Activated CD4-positive, alpha-beta T cell treated with anti-CD3 and anti-CD28 coated beads, Interleukin-2, amount 50 U/mL, for 16 hours (primary cell): Measurements from ENCODE around the gene EP400.
"Not testable (repeated sequence)": the region's sequence is repeated elsewhere in the genome, so short reads cannot be mapped to it uniquely, and the experiment has no call there.

Experiments used
- DNase-seq: peaks from one replicate; pipeline ENCODE4 v3.0.0-alpha.2; 2020

EP400 gene

DNA sequence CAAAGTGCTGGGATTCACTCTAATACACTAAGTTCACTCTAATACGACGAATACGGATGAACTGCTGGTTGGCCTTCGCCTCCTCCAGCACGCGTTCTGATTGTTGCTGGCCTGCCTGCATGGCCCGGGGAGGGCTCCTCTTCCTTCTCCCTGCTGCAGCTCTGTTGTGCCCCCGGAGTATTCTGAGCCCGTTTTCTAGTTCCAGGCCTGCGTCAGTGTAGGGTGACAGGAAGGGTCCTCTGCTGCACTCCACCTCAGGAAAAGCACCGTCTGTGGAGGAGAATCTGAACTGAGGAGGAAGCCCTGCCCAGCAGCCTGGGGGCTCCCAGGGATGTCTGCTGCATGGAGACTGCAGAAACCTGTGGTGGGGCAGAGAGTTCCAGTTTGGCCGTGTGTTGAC lies 150.0 kb downstream of the EP400 start:
- DNase-seq: no peak

DNA sequence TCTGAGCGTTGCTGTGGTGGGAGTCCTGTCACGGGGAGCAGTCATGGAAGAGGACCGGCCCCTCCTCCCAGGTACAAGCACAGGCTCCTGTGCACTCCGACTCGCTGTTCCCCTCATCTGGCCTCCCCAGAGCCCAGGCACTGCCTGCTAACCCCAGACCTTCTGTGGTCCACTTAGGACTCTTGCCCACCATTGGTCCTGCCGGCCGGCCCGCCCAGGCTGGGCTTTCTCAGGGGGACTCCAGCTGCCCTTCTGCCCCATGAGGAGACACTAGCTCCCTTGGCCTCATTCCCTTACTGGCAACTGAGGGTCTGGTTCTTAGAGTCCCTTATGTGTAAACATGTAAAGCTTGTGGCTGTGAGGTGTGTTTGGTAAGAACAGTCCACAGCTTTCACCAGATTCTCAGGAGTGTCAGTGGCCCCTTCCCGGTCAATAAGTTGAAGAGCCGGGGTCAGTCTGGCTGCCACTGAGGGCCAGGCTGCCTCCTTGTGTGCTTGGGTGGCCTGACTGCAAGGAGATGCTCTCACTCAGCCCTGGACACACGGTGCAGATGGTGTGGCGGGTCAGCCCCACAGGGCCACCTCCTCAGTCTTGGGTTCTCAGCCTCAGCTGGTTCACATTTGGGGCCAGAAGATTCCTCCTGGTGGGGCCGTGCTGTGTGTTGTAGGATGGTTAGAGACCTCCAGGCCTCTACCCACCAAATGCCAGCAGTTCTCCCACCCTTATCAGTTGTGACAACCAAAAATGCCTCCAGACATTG lies 150.7 kb downstream of the EP400 start:
- no peak for DNase-seq

- DNase-seq: no peak
Measured at GRCh38 chr12:132102297-132102696, 152.6 kb downstream of the EP400 start.

DNA sequence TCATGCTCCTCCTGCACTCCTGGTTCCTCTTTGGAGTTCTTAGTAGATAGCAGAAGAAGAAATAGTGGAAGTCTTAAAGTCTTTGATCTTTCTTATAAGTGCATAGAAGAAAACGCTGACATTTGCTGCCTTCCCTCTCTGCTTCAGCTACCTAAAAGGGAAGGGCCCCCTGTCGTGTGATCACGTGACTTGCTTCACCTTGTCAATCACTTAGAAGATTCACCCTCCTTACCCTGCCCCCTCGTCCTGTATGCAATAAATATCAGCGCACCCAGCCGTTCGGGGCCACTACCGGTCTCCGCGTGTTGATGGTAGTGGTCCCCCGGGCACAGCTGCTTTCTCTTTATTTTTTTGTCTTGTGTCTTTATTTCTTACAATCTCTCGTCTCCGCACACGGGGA lies 153.3 kb downstream of the EP400 start:
- not testable (repeated sequence) for DNase-seq

DNA sequence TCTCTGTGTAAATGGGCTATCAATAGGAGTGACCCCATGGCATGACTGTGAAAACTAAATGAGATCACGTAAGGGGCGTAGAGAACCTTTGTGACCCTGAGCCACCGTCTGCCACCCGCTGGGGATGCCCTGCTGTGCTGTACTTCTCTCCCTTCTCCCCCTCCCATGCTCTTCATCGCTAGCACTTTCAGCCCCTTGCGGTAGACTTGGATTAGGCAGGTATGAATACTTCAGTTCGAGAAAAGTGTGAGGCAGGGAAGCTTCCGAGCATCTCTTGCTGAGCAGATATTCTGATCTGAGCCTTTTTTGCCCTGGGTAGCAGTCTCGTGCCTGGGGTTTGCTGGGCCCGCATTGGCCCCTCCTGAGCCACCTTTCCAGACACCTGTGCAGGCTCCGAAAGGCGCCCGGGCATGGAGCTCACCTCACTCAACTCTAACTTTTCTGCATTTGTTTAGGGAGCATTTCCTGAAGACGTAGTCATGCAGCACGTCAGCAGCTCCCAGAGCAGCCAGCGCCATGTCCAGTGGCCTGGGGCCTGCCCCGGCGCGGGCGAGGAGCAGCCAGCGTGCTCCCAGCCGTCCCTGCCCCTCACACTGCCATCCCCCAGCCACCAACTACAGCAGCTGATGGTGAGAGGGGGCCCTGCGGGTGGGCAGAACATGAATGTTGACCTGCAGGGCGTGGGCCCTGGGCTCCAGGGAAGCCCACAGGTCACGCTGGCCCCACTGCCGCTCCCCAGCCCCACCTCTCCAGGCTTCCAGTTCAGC lies 154.0 kb downstream of the EP400 start:
- DNase-seq: no peak

DNA sequence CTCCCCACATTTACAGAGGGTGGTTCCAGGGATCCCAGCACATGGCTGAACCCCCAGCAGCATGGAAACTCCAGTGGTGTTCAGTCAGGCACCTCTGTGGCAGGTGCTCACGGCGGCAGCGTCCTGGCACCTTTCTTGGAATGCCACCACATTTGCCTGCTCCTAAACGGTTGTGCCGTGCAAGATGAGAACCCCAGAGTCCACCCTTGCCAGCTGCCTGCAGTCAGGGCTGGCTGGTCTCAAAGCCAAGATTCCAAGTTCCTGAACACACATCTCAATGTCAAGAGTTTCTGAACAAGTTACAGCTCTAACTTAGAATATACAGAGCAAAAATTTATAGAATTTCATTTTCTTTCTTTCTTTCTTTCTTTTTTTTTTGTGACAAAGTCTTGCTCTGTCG lies 155.7 kb downstream of the EP400 start:
- no peak for DNase-seq

- DNase-seq: no peak
Measured at GRCh38 chr12:132106921-132107320, 157.2 kb downstream of the EP400 start.

GRCh38 chr12:132108211-132108832 lies 158.6 kb downstream of the EP400 start:
- no peak for DNase-seq

DNA sequence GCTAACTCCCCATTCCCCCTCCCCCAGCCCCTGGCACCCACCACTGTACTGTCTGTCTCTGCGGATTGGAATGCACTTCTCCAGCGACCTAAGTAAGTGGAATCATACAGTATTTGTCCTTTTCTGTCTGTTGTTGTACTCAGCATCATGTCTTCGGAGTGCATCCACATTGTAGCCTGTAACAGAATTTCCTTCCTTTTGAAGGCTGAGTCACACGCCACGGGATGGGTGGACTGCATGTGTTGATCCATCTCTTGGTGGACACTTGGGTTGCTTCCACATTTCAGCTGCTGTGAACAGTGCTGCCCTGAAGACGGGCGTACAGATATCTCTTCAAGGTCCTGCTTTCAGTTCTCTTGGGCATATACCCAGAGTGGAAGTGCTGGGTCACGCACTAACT lies 160.0 kb downstream of the EP400 start:
- DNase-seq: no peak

GRCh38 chr12:132110677-132111076 lies 160.9 kb downstream of the EP400 start:
- DNase-seq: no peak

DNA sequence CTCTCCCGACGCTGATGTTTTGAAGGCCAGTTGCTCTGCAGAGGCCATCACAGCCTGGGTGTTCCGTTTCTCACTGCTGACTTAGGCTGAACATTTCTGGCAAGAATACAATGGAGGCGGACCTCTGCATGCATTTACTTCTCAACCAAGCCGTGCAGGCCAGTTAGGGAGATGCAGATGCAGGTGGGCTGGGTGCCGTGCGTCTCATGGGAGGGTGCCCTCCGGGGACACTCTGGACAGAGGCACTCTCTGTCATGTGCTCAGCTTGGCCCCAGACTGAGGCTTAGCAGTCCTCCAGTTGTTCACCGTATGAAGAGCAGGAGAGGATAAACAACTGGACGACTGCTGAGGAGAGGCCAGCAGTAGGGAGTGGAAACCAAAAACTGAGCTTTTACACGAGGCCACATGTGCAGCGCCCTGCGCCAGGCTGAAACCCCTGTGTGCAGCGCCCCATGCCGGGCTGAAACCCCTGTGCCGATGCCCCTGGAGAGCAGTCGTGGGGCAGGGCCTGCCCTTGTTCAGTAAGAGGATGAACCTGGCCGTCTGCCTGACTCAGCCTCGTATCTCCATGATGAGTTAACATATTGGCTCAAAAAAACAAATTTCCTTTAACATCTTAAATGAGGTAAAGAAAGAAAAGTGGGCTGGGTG lies 162.0 kb downstream of the EP400 start:
- DNase-seq: no peak

DNA sequence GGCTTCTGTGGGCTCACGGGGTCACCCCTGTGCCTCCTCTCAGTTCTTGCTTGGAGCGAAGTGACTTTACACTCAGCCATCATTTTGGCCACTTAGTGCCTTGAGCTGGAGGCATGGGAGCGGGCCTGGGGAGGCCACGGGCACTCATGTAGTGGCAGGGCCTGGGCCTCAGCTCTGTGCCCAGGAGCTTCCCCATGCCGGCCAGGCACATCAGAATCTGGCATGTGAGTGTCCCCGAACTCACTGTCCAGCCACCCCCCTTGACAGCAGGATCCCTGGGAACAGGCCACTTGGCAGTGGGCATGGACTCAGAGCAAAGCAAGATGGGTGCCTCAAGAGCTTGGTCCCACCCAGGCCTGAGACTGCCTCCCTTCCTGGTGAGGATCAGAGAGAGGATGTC lies 164.9 kb downstream of the EP400 start:
- no peak for DNase-seq

DNA sequence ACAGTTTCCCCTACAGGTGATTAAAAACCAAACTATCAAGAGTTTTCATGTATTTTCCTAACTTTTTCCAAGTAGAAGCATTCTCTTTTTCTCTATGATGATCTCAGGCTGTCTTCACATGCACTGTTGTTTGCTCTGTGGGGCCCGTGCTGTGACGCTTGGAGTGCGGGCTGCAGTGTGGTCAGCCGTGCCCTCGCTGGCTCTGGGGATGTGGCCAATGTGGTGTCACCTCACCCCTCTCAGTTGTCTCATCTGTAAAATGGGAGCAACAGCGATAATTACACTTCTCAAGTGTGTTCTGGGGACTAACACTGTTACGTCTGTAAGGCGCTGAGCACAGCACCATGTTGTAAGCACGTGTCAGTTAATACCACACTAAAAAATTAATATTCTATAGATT lies 165.8 kb downstream of the EP400 start:
- no peak for DNase-seq

- DNase-seq: no peak
Measured at GRCh38 chr12:132116709-132117557, 167.2 kb downstream of the EP400 start.

DNA sequence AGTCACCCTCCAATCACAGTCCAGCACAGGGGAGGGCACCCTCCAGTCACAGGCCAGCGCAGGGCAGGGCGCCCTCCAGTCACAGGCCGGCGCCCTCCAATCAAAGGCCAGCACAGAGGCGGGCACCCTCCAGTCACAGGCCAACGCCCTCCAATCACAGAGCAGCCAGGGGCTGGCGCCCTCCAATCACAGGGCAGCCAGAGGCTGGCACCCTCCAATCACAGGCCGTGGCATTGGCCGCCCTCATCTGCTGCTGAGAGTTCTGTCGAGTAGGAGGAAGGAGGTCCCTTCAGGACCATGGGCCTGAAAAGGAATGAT lies 167.8 kb downstream of the EP400 start:
- DNase-seq: no peak

GRCh38 chr12:132118876-132119275 lies 169.1 kb downstream of the EP400 start:
- DNase-seq: no peak

- DNase-seq: no peak
Measured at GRCh38 chr12:132121283-132121682, 171.5 kb downstream of the EP400 start.

DNA sequence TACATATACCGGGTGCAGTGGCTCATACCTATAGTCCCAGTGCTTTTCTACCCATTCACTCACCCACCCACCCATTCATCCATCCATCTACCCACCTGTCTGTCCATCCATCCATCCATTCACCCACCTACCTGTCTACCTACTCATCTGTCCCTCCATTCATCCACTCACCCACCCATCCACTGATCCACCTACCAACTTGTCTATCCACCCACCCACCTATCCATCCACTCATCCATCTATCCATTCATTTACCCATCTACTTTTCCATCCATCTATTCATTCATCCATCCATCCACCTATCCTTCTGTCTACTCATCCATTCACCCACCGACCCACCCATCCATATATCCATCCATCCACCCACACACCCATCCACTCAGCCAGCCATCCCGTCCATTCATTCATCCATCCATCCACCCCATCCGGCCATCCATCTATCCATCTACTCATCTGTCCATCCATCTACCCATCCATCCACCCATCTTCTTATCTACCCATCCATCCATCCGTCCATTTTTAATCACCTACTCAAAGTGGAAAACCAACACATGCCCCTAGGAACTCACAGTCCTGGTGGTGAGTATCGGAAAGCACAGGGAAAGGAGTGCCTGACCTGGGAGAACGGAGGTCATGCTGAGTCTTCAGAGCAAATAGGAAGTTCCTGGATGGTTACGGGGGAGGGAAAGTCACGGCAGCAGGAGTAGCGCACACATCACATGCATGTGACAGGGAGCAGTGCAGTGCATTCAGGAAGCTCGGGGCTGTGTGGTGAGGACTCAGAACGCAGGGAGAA lies 174.4 kb downstream of the EP400 start:
- DNase-seq: no peak

- no peak for DNase-seq
Measured at GRCh38 chr12:132124766-132125425, 175.2 kb downstream of the EP400 start.

DNA sequence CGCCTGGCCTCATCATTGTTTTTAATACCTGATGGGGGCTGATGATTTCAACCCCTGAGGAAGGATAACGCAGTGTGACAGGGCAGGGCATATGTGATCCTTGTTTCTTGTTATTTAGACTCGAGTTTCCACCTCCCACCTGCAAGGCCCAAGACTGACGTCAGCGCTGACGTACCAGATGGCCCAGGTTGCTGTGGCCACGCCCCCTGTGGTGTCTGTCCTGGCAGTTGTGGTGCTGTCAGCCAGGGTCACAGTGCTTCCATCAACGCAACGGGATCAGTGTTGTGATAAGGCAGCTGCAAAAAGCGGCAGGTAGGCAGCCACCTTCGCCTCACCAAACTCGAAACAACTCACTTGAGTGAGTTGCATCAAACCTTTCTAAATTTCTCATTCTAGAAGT lies 176.0 kb downstream of the EP400 start:
- DNase-seq: no peak

DNA sequence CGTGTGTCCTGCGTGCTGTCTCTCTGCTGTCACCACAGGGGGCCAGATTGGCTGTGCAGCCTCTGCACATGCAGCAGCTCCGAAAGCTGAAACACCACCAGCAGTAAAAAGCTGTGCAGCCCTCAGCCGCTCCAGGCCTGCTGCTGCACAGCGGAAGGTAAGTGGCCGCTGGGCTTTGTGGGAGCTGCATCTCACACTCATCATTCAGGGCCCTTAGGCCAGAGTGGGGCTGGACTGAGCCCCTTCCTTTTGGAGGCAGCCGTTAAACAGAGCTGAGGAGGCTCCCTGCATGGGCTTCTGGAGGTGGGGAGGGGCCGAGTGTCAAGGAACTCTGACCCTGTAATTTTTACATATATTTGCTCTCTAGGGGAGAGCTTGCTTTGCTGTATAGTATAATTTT lies 177.3 kb downstream of the EP400 start:
- DNase-seq: no peak
